GM23338 (cell line): ENCODE measurements around the gene AZU1. TPM values are rescaled to one million over a fixed set of nuclear protein-coding genes. Genes with fewer than 3 reads are reported as not detected.

Experiments
- EZH2phosphoT487 ChIP-seq: fragments of 200-600 bp; sonication (generic); IDR thresholded peaks from one replicate; pipeline ENCODE4 v1.8.1; 2018; ENCODE audit warnings: antibody characterized with exemption; ENCODE audit not compliant: unreplicated experiment
- NANOG ChIP-seq: IDR thresholded peaks from 2 replicates; pipeline ENCODE4 v1.6.1; 2016; ENCODE audit warnings: antibody characterized with exemption, borderline replicate concordance
- POLR2AphosphoS5 ChIP-seq: IDR thresholded peaks from 2 replicates; pipeline ENCODE4 v1.6.1; 2016; ENCODE audit warnings: antibody characterized with exemption, low read depth
- polyA plus RNA-seq: library from polyadenylated mRNA; unstranded; fragments of >200 nt; fragmentation: Nextera tagmentation; extraction: Ambion mirVana; gene quantifications from 2 replicates; pipeline ENCODE4 v1.2.1, GENCODE V29; 2016
- total RNA-seq: library from RNA; depleted of rRNA; stranded (reverse); fragments of >200 nt; shearing (Covaris generic); gene quantifications from 2 replicates; pipeline ENCODE4 v1.2.3, GENCODE V29; 2014
- TF ChIP-seq, protein P1 (sequence below): fragments of 250-450 bp; sonication (Bioruptor Pico); IDR thresholded peaks from 2 replicates; pipeline ENCODE4 v1.5.0; 2020; ENCODE audit warnings: mild to moderate bottlenecking, moderate library complexity
- TF ChIP-seq, protein P2 (sequence below): IDR thresholded peaks from one replicate; pipeline ENCODE4 v1.6.1; 2018; ENCODE audit warnings: antibody characterized with exemption; ENCODE audit not compliant: unreplicated experiment

AZU1 gene
- total and polyA plus RNA-seq, 2 experiments from 2014 or later = 0.78 to 1.4 TPM

DNA sequence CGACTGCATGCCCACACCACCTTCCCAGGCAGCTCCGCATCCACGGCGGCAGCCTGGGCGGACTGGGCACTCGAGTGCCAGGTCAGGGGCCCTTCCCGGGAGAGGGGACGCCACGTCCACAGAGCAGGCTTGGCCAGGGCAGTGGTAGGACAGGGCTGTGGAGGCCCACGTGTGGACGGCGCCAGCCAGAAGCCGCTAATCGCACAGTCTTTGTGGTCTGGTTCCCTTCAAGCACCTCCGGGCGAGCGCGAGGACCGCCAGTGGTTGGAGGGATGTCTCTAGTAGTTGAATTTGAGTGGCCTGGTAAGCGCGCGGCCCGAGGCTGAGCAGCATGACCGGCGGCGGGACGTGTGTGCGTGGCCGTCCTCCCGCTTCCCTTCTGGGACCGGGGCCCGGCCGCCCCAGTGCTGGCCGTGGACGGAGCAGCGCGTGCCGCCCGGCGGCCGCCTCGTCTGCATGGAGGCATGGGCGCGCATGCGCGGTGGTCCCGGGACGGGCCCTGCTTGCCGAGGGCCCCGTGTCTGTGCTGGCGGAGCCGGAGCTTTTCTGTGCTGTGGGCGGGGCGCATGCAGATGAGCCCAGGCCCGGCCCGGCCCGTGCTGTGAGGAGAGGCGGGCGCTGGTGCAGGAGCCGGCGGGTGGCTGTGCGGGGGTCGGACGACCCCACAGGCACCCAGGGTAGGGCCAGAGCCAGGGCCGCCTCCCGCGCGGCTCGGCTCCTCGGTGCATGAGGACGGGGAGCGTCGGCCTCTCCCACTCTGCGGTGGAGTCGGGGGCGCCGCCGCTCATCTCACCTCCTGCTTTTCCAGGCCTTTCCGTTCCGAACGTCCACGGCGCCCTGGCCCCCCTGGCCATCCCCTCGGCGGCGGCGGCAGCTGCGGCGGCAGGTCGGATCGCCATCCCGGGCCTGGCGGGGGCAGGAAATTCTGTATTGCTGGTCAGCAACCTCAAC is 21.8 kb upstream of the AZU1 start (continued):
- TF ChIP-seq, protein P1, sequence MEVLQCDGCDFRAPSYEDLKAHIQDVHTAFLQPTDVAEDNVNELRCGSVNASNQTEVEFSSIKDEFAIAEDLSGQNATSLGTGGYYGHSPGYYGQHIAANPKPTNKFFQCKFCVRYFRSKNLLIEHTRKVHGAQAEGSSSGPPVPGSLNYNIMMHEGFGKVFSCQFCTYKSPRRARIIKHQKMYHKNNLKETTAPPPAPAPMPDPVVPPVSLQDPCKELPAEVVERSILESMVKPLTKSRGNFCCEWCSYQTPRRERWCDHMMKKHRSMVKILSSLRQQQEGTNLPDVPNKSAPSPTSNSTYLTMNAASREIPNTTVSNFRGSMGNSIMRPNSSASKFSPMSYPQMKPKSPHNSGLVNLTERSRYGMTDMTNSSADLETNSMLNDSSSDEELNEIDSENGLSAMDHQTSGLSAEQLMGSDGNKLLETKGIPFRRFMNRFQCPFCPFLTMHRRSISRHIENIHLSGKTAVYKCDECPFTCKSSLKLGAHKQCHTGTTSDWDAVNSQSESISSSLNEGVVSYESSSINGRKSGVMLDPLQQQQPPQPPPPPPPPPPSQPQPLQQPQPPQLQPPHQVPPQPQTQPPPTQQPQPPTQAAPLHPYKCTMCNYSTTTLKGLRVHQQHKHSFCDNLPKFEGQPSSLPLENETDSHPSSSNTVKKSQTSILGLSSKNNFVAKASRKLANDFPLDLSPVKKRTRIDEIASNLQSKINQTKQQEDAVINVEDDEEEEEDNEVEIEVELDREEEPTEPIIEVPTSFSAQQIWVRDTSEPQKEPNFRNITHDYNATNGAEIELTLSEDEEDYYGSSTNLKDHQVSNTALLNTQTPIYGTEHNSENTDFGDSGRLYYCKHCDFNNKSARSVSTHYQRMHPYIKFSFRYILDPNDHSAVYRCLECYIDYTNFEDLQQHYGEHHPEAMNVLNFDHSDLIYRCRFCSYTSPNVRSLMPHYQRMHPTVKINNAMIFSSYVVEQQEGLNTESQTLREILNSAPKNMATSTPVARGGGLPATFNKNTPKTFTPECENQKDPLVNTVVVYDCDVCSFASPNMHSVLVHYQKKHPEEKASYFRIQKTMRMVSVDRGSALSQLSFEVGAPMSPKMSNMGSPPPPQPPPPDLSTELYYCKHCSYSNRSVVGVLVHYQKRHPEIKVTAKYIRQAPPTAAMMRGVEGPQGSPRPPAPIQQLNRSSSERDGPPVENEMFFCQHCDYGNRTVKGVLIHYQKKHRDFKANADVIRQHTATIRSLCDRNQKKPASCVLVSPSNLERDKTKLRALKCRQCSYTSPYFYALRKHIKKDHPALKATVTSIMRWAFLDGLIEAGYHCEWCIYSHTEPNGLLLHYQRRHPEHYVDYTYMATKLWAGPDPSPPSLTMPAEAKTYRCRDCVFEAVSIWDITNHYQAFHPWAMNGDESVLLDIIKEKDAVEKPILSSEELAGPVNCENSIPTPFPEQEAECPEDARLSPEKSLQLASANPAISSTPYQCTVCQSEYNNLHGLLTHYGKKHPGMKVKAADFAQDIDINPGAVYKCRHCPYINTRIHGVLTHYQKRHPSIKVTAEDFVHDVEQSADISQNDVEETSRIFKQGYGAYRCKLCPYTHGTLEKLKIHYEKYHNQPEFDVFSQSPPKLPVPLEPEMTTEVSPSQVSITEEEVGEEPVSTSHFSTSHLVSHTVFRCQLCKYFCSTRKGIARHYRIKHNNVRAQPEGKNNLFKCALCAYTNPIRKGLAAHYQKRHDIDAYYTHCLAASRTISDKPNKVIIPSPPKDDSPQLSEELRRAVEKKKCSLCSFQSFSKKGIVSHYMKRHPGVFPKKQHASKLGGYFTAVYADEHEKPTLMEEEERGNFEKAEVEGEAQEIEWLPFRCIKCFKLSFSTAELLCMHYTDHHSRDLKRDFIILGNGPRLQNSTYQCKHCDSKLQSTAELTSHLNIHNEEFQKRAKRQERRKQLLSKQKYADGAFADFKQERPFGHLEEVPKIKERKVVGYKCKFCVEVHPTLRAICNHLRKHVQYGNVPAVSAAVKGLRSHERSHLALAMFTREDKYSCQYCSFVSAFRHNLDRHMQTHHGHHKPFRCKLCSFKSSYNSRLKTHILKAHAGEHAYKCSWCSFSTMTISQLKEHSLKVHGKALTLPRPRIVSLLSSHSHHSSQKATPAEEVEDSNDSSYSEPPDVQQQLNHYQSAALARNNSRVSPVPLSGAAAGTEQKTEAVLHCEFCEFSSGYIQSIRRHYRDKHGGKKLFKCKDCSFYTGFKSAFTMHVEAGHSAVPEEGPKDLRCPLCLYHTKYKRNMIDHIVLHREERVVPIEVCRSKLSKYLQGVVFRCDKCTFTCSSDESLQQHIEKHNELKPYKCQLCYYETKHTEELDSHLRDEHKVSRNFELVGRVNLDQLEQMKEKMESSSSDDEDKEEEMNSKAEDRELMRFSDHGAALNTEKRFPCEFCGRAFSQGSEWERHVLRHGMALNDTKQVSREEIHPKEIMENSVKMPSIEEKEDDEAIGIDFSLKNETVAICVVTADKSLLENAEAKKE (CRISPR knock-in tag) = no peak
- no peak for TF ChIP-seq NANOG
- no peak for TF ChIP-seq EZH2phosphoT487
- no peak for TF ChIP-seq POLR2AphosphoS5
- TF ChIP-seq, protein P2, sequence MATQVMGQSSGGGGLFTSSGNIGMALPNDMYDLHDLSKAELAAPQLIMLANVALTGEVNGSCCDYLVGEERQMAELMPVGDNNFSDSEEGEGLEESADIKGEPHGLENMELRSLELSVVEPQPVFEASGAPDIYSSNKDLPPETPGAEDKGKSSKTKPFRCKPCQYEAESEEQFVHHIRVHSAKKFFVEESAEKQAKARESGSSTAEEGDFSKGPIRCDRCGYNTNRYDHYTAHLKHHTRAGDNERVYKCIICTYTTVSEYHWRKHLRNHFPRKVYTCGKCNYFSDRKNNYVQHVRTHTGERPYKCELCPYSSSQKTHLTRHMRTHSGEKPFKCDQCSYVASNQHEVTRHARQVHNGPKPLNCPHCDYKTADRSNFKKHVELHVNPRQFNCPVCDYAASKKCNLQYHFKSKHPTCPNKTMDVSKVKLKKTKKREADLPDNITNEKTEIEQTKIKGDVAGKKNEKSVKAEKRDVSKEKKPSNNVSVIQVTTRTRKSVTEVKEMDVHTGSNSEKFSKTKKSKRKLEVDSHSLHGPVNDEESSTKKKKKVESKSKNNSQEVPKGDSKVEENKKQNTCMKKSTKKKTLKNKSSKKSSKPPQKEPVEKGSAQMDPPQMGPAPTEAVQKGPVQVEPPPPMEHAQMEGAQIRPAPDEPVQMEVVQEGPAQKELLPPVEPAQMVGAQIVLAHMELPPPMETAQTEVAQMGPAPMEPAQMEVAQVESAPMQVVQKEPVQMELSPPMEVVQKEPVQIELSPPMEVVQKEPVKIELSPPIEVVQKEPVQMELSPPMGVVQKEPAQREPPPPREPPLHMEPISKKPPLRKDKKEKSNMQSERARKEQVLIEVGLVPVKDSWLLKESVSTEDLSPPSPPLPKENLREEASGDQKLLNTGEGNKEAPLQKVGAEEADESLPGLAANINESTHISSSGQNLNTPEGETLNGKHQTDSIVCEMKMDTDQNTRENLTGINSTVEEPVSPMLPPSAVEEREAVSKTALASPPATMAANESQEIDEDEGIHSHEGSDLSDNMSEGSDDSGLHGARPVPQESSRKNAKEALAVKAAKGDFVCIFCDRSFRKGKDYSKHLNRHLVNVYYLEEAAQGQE = no peak
